MCF 10A (cell line): Measurements from ENCODE around the gene LSM11. TPM values are rescaled to one million over a fixed set of nuclear protein-coding genes. Genes with fewer than 3 reads are reported as not detected.

ENCODE experiments used
- BruUV-seq: library from RNA; stranded (reverse); fragments of 400-500 nt; replicated peaks from 2 replicates; lab custom pipeline; 2021; lab: Mats Ljungman, UMichigan
- CTCF ChIA-PET: fragments of 300-600 bp; sonication (Branson Sonifier 250); formaldehyde crosslinking; extraction: SDS; loops from one replicate; lab custom pipeline; 2021; ENCODE audit warnings: antibody characterized with exemption, inconsistent platforms; lab: Yijun Ruan, JAX
- POLR2A ChIA-PET: fragments of 300-600, 350-650 bp; sonication (Branson Sonifier 250); formaldehyde crosslinking; extraction: SDS; loops from one replicate; lab custom pipeline; 2020; ENCODE audit warnings: antibody characterized with exemption, inconsistent platforms; lab: Yijun Ruan, JAX
- DNase-seq: peaks from one replicate; pipeline ENCODE4 v3.0.0-alpha.2; 2018; ENCODE audit not compliant: unreplicated experiment
- H3K27ac Mint-ChIP-seq: one replicate; pipeline ENCODE4 v1.8.0; 2022; ENCODE audit warnings: mild to moderate bottlenecking, low read depth, mixed read lengths; ENCODE audit not compliant: unreplicated experiment
- H3K27me3 Mint-ChIP-seq: one replicate; pipeline ENCODE4 v1.8.0; 2022; ENCODE audit warnings: mixed read lengths; ENCODE audit not compliant: insufficient read depth, unreplicated experiment
- H3K36me3 Mint-ChIP-seq: one replicate; pipeline ENCODE4 v1.8.0; 2022; ENCODE audit warnings: mild to moderate bottlenecking, moderate library complexity, mixed read lengths; ENCODE audit not compliant: insufficient read depth, unreplicated experiment
- H3K4me1 Mint-ChIP-seq: one replicate; pipeline ENCODE4 v1.8.0; 2022; ENCODE audit warnings: mixed read lengths; ENCODE audit not compliant: insufficient read depth, unreplicated experiment
- H3K4me3 Mint-ChIP-seq: one replicate; pipeline ENCODE4 v1.8.0; 2022; ENCODE audit warnings: mild to moderate bottlenecking, moderate library complexity, mixed read lengths; ENCODE audit not compliant: unreplicated experiment
- H3K9me3 Mint-ChIP-seq: one replicate; pipeline ENCODE4 v1.8.0; 2022; ENCODE audit warnings: mixed read lengths; ENCODE audit not compliant: unreplicated experiment
- intact Hi-C: fragments of 100-400 bp; cut with micrococcal nuclease; formaldehyde crosslinking; loops from 2 replicates; pipeline ENCODE4 v1.14.1; 2022
- total RNA-seq: library from RNA; stranded (reverse); gene quantifications from 2 replicates; pipeline ENCODE4 v1.2.3, GENCODE V29; 2022
- TF ChIP-seq, protein P1 (sequence below): fragments of 200-600 bp; IDR thresholded peaks from one replicate; pipeline ENCODE4 v1.8.0; 2022; ENCODE audit warnings: antibody characterized with exemption, mild to moderate bottlenecking; ENCODE audit not compliant: unreplicated experiment

LSM11 gene
- total RNA-seq, 1 experiment from 2014 or later = 3.4 TPM

GRCh38 chr5:157749462-157749799 lies 5.9 kb downstream of the LSM11 start:
- Mint-ChIP-seq H3K9me3 (no peaks in the 10 kb centered on the region), H3K27me3 (no peaks in the 10 kb centered on the region), H3K4me3 (no peak overlapping the region), H3K27ac (peak overlapping the region; percentile 70), H3K36me3 (peaks cover 24% of the 10 kb centered on the region), H3K4me1 (peaks cover 36% of the 10 kb centered on the region)
- ChIA-PET POLR2A (interaction anchor here (0.7 to 1.3 kb wide), 5 partner anchors 12 to 316 kb away, joined by 3 to 5 read pairs (median 4); no protein-coding TSS in a partner anchor), CTCF (interaction anchor here (0.6 to 8.6 kb wide), 3 partner anchors 15 to 1466 kb away, joined by 3 to 177 read pairs (median 4); no protein-coding TSS in a partner anchor)
- DNase-seq = no peak
- TF ChIP-seq, protein P1, sequence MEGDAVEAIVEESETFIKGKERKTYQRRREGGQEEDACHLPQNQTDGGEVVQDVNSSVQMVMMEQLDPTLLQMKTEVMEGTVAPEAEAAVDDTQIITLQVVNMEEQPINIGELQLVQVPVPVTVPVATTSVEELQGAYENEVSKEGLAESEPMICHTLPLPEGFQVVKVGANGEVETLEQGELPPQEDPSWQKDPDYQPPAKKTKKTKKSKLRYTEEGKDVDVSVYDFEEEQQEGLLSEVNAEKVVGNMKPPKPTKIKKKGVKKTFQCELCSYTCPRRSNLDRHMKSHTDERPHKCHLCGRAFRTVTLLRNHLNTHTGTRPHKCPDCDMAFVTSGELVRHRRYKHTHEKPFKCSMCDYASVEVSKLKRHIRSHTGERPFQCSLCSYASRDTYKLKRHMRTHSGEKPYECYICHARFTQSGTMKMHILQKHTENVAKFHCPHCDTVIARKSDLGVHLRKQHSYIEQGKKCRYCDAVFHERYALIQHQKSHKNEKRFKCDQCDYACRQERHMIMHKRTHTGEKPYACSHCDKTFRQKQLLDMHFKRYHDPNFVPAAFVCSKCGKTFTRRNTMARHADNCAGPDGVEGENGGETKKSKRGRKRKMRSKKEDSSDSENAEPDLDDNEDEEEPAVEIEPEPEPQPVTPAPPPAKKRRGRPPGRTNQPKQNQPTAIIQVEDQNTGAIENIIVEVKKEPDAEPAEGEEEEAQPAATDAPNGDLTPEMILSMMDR = no peak
- BruUV-seq = no TSS peak
- intact Hi-C loops = loop anchor here (1.0 kb wide), 1 partner anchor 1384 kb away; no protein-coding TSS in a partner anchor

DNA sequence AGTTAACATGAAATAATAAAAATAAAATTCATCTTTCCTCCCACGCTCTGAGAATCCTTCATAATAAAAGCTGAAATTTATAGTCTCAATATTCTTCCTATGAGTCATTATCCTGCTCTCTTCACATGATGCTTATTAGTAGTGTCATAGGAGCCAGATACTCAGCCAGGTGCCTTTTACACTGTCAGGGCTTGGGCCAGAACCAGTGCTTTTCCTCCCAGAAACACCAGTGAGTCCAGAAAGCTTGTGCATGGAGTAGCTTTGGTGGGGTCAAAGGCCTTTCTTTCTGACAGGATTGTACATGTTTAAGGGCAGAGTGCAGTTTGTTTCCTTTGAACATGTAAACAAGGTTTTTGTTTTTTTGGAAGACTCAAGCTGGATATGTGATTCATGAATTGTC lies 6.8 kb downstream of the LSM11 start:
- peaks cover 27% of the 10 kb centered on the region for H3K4me1 Mint-ChIP-seq
- intact Hi-C loops = no loop called here
- H3K4me3 Mint-ChIP-seq = no peak overlapping the region
- H3K36me3 Mint-ChIP-seq = peaks cover 31% of the 10 kb centered on the region
- peak; percentile 54 for DNase-seq
- TF ChIP-seq, protein P1 = no peak
- POLR2A ChIA-PET = interaction anchor here (1.1 kb wide), 1 partner anchor 1413 kb away, joined by 4 read pairs; no protein-coding TSS in a partner anchor
- BruUV-seq = no TSS peak
- peak overlapping the region; percentile 31 for H3K27ac Mint-ChIP-seq
- CTCF ChIA-PET = interaction anchor here (0.6 to 8.6 kb wide), 3 partner anchors 8 to 14 kb away, joined by 3 to 177 read pairs (median 3); no protein-coding TSS in a partner anchor
- H3K27me3 Mint-ChIP-seq = no peaks in the 10 kb centered on the region
- H3K9me3 Mint-ChIP-seq = no peaks in the 10 kb centered on the region

- ChIA-PET CTCF (interaction anchor here (0.6 to 5.4 kb wide), 6 partner anchors 9 to 1377 kb away, joined by 3 to 43 read pairs (median 3); partner anchors contain the start of gene LSM11), POLR2A (no interaction called here)
- Mint-ChIP-seq H3K27me3 (no peaks in the 10 kb centered on the region), H3K36me3 (peaks cover 50% of the 10 kb centered on the region), H3K4me3 (no peak overlapping the region), H3K27ac (no peak overlapping the region), H3K4me1 (no peaks in the 10 kb centered on the region), H3K9me3 (no peaks in the 10 kb centered on the region)
- TF ChIP-seq, protein P1 = no peak
- intact Hi-C loops = no loop called here
- DNase-seq = no peak
- BruUV-seq = no TSS peak
Measured at GRCh38 chr5:157756122-157756521, 12.6 kb downstream of the LSM11 start.

DNA sequence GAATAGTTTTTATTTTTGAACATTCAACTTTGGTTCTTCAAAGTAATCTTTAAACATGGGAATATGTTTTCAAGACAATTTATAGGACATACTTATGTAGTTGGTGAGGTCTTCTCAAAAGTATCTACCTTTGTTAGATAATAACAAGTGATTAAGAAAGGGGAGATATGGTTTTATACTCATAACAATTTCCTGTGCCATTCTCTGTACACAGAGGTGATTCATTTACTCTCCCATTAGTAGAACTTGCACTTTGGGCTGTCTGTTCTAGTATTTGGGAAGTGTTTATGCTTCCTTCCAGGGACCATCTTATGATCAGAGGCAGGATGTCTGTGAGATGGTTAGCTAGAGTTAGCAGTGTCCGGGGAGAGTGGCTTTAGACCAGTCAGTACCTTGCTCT lies 15.2 kb downstream of the LSM11 start:
- intact Hi-C loops = no loop called here
- Mint-ChIP-seq H3K9me3 (no peaks in the 10 kb centered on the region), H3K36me3 (peaks cover 33% of the 10 kb centered on the region), H3K4me3 (no peak overlapping the region), H3K4me1 (no peaks in the 10 kb centered on the region), H3K27ac (no peak overlapping the region), H3K27me3 (no peaks in the 10 kb centered on the region)
- POLR2A ChIA-PET = interaction anchor here (0.8 to 1.8 kb wide), 2 partner anchors 10 to 27 kb away, joined by 3 to 6 read pairs; partner anchors contain the start of gene THG1L
- CTCF ChIA-PET = interaction anchor here (0.6 to 12.7 kb wide), 3 partner anchors 12 to 608 kb away, joined by 3 to 177 read pairs (median 6); partner anchors contain the start of gene LSM11
- TF ChIP-seq, protein P1 = no peak
- BruUV-seq = no TSS peak
- DNase-seq = no peak
